HepG2 (cell line): Measurements from ENCODE around the gene FSD1. TPM values are rescaled to one million over a fixed set of nuclear protein-coding genes. Genes with fewer than 3 reads are reported as not detected.

Experiments
- ATAC-seq: fragments of 200-7000 bp; cut with Tn5 transposase; 3 replicates; pipeline ENCODE4 v1.9.1; 2020; ENCODE audit warnings: mild to moderate bottlenecking, moderate library complexity
- BruUV-seq: library from RNA; stranded (reverse); fragments of 400-500 nt; replicated peaks from 2 replicates; lab custom pipeline; 2021; lab: Mats Ljungman, UMichigan
- CTCF ChIA-PET: fragments of 300-600 bp; formaldehyde crosslinking; extraction: SDS; loops from one replicate; lab custom pipeline; 2021; ENCODE audit warnings: low total read pairs, inconsistent platforms, low intra/inter-chr PET ratio; lab: Yijun Ruan, JAX
- POLR2A ChIA-PET: fragments of 350-600 bp; sonication (Branson Sonifier 250); formaldehyde crosslinking; loops from one replicate; lab custom pipeline; 2020; ENCODE audit warnings: antibody characterized with exemption, inconsistent platforms; lab: Yijun Ruan, JAX
- DNase-seq: peaks from one replicate; pipeline ENCODE4 v3.0.0-alpha.2; 2015; ENCODE audit warnings: low spot score
- FAIRE-seq: peaks from 3 replicates; lab custom pipeline; 2011; peaks lifted over from hg19 to GRCh38; lab: Jason Lieb, UNC
- H2AFZ ChIP-seq: one replicate; pipeline ENCODE4 v1.6.1; 2011; ENCODE audit warnings: low read length, inconsistent platforms
- H3K27ac ChIP-seq: fragments of 300-600 bp; 3 replicates; pipeline ENCODE4 v1.8.0; 2011; ENCODE audit warnings: mixed run types, mild to moderate bottlenecking, mixed read lengths, low read length, inconsistent platforms; ENCODE audit not compliant: insufficient read depth; ENCODE audit errors: extremely low read length
- H3K27me3 ChIP-seq, 2 experiments: fragments of 200-600 bp in 1 of 2; 2 replicates in 1 of 2; 3 replicates in 1 of 2; pipeline versions ENCODE4 v1.6.0 to v1.8.0; 2011; ENCODE audit warnings: low read length in 2 of 2, mild to moderate bottlenecking in 2 of 2, moderate library complexity in 2 of 2, inconsistent platforms in 1 of 2; ENCODE audit not compliant: insufficient read depth in 2 of 2, control insufficient read depth in 1 of 2
- H3K36me3 ChIP-seq, 2 experiments: fragments of 200-600 bp in 1 of 2; replicated peaks in 1 of 2; 2 replicates in 1 of 2; 3 replicates in 1 of 2; pipeline versions ENCODE4 v1.5.1 to v1.8.0; 2011; ENCODE audit warnings: low read length in 2 of 2, inconsistent platforms in 1 of 2; ENCODE audit not compliant: insufficient read depth in 2 of 2, control insufficient read depth in 1 of 2
- H3K4me1 ChIP-seq: 2 replicates; pipeline ENCODE4 v1.5.1; 2012; ENCODE audit warnings: low read length, inconsistent platforms; ENCODE audit not compliant: insufficient read depth
- H3K4me2 ChIP-seq: 2 replicates; pipeline ENCODE4 v1.6.0; 2011; ENCODE audit warnings: low read depth, low read length, inconsistent platforms
- H3K4me3 ChIP-seq, 3 experiments: fragments of 200-600 bp in 1 of 3; sonication (generic), shearing (Covaris generic) in 1 of 3; replicated peaks in 1 of 3; 2 replicates each; pipeline ENCODE4 v1.5.1; 2011 to 2016; ENCODE audit warnings: low read length in 3 of 3, inconsistent platforms in 2 of 3, low read depth in 2 of 3, mild to moderate bottlenecking in 2 of 3, control low read depth in 1 of 3, mixed read lengths in 1 of 3; ENCODE audit not compliant: insufficient read depth in 1 of 3
- H3K79me2 ChIP-seq: one replicate; pipeline ENCODE4 v1.6.1; 2011; ENCODE audit warnings: low read length, inconsistent platforms; ENCODE audit not compliant: insufficient read depth
- H3K9ac ChIP-seq: 2 replicates; pipeline ENCODE4 v1.6.0; 2011; ENCODE audit warnings: mild to moderate bottlenecking, low read depth, low read length, inconsistent platforms; ENCODE audit not compliant: insufficient read depth
- H3K9me3 ChIP-seq: 2 replicates; pipeline ENCODE4 v1.5.1; 2012; ENCODE audit warnings: mild to moderate bottlenecking, low read length
- H4K20me1 ChIP-seq: 2 replicates; pipeline ENCODE4 v1.6.0; 2011; ENCODE audit warnings: inconsistent platforms, mild to moderate bottlenecking, low read length, moderate library complexity; ENCODE audit not compliant: insufficient read depth
- NPAS2 ChIP-seq: sonication (generic); formaldehyde crosslinking; IDR thresholded peaks from 2 replicates; pipeline ENCODE4 v1.8.0; 2022; ENCODE audit warnings: mild to moderate bottlenecking, missing genetic modification reagents, borderline replicate concordance
- WGBS: methylation state at CpG from one replicate; pipeline ENCODE4 v1.1.6; 2017; ENCODE audit warnings: low lambda C conversion rate; 5-methylcytosine and 5-hydroxymethylcytosine counted together
- in situ Hi-C: cut with HindIII; loops from 2 replicates; pipeline ENCODE4 v1.10.0; 2017; ENCODE audit warnings: low pct_unique_long_range_greater_than_20kb; ENCODE audit not compliant: extremely low pct_ligation_motif_present
- intact Hi-C: fragments of 100-400 bp; cut with micrococcal nuclease; formaldehyde crosslinking; loops from one replicate; pipeline ENCODE4 v1.10.0; 2022; ENCODE audit not compliant: unreplicated experiment
- polyA plus RNA-seq, 8 experiments: library from polyadenylated mRNA; depleted of rRNA in 3 of 8; stranded (reverse) in 7 of 8; unstranded in 1 of 8; fragments of >200 nt; fragmentation: Illumina TruSeq in 4 of 8; extraction: Trizol in 4 of 8; gene quantifications; 2 replicates each; pipeline versions ENCODE4 v1.2.1 to v1.2.3, GENCODE V29; 2011 to 2016; ENCODE audit warnings: low read depth in 4 of 8, missing spikeins in 1 of 8, mixed read lengths in 1 of 8; ENCODE audit not compliant: insufficient read depth in 1 of 8
- total RNA-seq, 5 experiments: library from RNA; depleted of rRNA; stranded (reverse); fragments of >200 nt; fragmentation: Illumina TruSeq; extraction: Trizol; gene quantifications; 2 replicates each; pipeline ENCODE4 v1.2.3, GENCODE V29; 2016; ENCODE audit warnings: low read depth in 1 of 5
- TF ChIP-seq, protein P1 (sequence below): sonication (generic); formaldehyde crosslinking; IDR thresholded peaks from 2 replicates; pipeline ENCODE4 v1.5.0; 2020; ENCODE audit warnings: mild to moderate bottlenecking, missing genetic modification reagents, borderline replicate concordance
- TF ChIP-seq, protein P2 (sequence below): fragments of 450-650 bp; IDR thresholded peaks from 2 replicates; pipeline ENCODE4 v1.6.1; 2016

FSD1 gene
- total and polyA plus RNA-seq, 2 of the 13 experiments (the other 11 are each of a cell fraction or from before 2014, with no cell fraction given) = 0.29 to 0.66 TPM

DNA sequence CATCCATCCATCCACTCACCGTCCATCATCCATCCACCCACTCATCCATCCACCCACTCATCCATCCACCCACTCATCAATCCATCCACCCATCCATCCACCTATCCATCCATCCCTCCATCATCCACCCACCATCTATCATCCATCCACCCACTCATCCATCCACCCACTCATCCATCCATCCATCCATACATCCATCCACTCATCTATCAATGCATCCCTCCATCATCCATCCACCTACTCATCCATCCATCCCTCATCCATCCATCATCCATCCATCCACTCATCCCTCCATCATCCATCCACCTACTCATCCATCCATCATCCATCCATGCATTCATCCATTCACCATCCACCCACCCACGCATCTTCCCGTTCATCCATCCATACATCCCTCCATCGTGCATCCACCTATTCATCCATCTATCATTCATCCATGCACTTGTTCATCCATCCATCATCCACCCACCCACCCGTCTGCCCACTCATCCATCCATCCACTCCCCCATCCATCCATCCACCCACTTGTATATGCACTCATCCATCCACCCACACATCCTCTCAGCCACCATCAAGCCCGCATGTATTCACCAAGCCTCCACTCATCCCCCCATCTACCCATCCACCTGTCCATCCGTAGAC, 30.7 kb downstream of the FSD1 start:
- Histone ChIP-seq H3K9ac (no peak overlapping the region), H2AFZ (no peak overlapping the region), H3K9me3 (no peaks in the 10 kb centered on the region), H3K79me2 (no peaks in the 10 kb centered on the region), H3K36me3 (no peaks in the 10 kb centered on the region), H3K27me3 (no peaks in the 10 kb centered on the region), H3K4me2 (0 out of 2 replicates have a peak overlapping the region, but pooled peaks have one; percentile 1), H4K20me1 (no peaks in the 10 kb centered on the region), H3K4me3 (no peak overlapping the region), H3K27ac (no peak overlapping the region), H3K4me1 (peaks cover 30% of the 10 kb centered on the region)
- 91% methylated on average over 7 of the region's 7 CpGs for WGBS
- CTCF ChIA-PET = no interaction called here
- intact Hi-C loops = no loop called here
- in situ Hi-C loops = no loop called here
- no TSS peak for BruUV-seq
- DNase-seq (no peak), ATAC-seq (no peak), FAIRE-seq (no peak)
- TF ChIP-seq, protein P1, sequence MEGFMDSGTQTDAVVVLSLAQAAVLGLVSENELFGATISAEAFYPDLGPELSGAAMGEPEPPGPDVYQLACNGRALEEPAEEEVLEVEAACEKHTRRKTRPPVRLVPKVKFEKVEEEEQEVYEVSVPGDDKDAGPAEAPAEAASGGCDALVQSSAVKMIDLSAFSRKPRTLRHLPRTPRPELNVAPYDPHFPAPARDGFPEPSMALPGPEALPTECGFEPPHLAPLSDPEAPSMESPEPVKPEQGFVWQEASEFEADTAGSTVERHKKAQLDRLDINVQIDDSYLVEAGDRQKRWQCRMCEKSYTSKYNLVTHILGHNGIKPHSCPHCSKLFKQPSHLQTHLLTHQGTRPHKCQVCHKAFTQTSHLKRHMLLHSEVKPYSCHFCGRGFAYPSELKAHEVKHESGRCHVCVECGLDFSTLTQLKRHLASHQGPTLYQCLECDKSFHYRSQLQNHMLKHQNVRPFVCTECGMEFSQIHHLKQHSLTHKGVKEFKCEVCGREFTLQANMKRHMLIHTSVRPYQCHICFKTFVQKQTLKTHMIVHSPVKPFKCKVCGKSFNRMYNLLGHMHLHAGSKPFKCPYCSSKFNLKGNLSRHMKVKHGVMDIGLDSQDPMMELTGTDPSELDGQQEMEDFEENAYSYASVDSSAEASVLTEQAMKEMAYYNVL (CRISPR knock-in tag) = 0 out of 2 replicates have a peak, but pooled peaks have one; percentile 29
- TF ChIP-seq NPAS2 (CRISPR knock-in tag) = no peak
- TF ChIP-seq, protein P2, sequence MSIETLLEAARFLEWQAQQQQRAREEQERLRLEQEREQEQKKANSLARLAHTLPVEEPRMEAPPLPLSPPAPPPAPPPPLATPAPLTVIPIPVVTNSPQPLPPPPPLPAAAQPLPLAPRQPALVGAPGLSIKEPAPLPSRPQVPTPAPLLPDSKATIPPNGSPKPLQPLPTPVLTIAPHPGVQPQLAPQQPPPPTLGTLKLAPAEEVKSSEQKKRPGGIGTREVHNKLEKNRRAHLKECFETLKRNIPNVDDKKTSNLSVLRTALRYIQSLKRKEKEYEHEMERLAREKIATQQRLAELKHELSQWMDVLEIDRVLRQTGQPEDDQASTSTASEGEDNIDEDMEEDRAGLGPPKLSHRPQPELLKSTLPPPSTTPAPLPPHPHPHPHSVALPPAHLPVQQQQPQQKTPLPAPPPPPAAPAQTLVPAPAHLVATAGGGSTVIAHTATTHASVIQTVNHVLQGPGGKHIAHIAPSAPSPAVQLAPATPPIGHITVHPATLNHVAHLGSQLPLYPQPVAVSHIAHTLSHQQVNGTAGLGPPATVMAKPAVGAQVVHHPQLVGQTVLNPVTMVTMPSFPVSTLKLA = 0 out of 2 replicates have a peak, but pooled peaks have one; percentile 18
- POLR2A ChIA-PET = no interaction called here
